Caco-2 (cell line): ENCODE results near the gene WFDC2. TPM values are rescaled to one million over a fixed set of nuclear protein-coding genes. Genes with fewer than 3 reads are reported as not detected.

ENCODE experiments used
- BruUV-seq: library from RNA; stranded (reverse); fragments of 400-500 nt; replicated peaks from 2 replicates; lab custom pipeline; 2021; lab: Mats Ljungman, UMichigan
- CTCF ChIA-PET: fragments of 300-600 bp; sonication (Branson Sonifier 250); formaldehyde crosslinking; loops from one replicate; lab custom pipeline; 2022; ENCODE audit warnings: antibody characterized with exemption; lab: Charles Lee
- POLR2A ChIA-PET: fragments of 300-600 bp; sonication (Branson Sonifier 250); formaldehyde crosslinking; loops from one replicate; lab custom pipeline; 2022; ENCODE audit warnings: antibody characterized with exemption; lab: Charles Lee
- DNase-seq, 2 experiments: peaks; one replicate each; pipeline versions ENCODE4 v3.0.0 to v3.0.0-alpha.2; 2020 to 2022
- H3K27me3 ChIP-seq: replicated peaks from 2 replicates; pipeline ENCODE4 v1.6.0; 2011; ENCODE audit warnings: low read length; ENCODE audit not compliant: control insufficient read depth, insufficient read depth
- H3K36me3 ChIP-seq: 2 replicates; pipeline ENCODE4 v1.5.1; 2011; ENCODE audit warnings: low read length; ENCODE audit not compliant: control insufficient read depth, insufficient read depth
- H3K4me1 ChIP-seq: fragments of 250-450 bp; sonication (Bioruptor Pico); 2 replicates; pipeline ENCODE4 v1.5.1; 2020; ENCODE audit warnings: mild to moderate bottlenecking
- H3K4me3 ChIP-seq: 2 replicates; pipeline ENCODE4 v1.5.1; 2011; ENCODE audit warnings: low read depth, mild to moderate bottlenecking, control low read depth, low read length
- H3K9me3 ChIP-seq: fragments of 250-450 bp; sonication (Bioruptor Pico); 2 replicates; pipeline ENCODE4 v1.5.1; 2020; ENCODE audit warnings: mild to moderate bottlenecking, moderate library complexity
- H3K27ac Mint-ChIP-seq: one replicate; pipeline ENCODE4 v1.8.0; 2022; ENCODE audit warnings: mixed read lengths; ENCODE audit not compliant: unreplicated experiment
- H3K27me3 Mint-ChIP-seq: one replicate; pipeline ENCODE4 v1.8.0; 2022; ENCODE audit warnings: mixed read lengths; ENCODE audit not compliant: insufficient read depth, unreplicated experiment
- H3K36me3 Mint-ChIP-seq: one replicate; pipeline ENCODE4 v1.8.0; 2022; ENCODE audit warnings: mild to moderate bottlenecking, mixed read lengths; ENCODE audit not compliant: insufficient read depth, unreplicated experiment
- H3K4me1 Mint-ChIP-seq: one replicate; pipeline ENCODE4 v1.8.0; 2022; ENCODE audit warnings: low read depth, mixed read lengths; ENCODE audit not compliant: unreplicated experiment
- H3K4me3 Mint-ChIP-seq: one replicate; pipeline ENCODE4 v1.8.0; 2022; ENCODE audit warnings: mild to moderate bottlenecking, moderate library complexity, mixed read lengths; ENCODE audit not compliant: unreplicated experiment
- H3K9me3 Mint-ChIP-seq: one replicate; pipeline ENCODE4 v1.8.0; 2022; ENCODE audit warnings: mixed read lengths; ENCODE audit not compliant: unreplicated experiment
- intact Hi-C: fragments of 100-400 bp; cut with micrococcal nuclease; formaldehyde crosslinking; loops from one replicate; pipeline ENCODE4 v1.10.0; 2022; ENCODE audit not compliant: unreplicated experiment
- total RNA-seq: library from RNA; stranded (reverse); gene quantifications from 2 replicates; pipeline ENCODE4 v1.2.3, GENCODE V29; 2022
- TF ChIP-seq, protein P1 (sequence below), 2 experiments: fragments of 200-600 bp in 1 of 2; IDR thresholded peaks; 1 replicate in 1 of 2; 2 replicates in 1 of 2; pipeline versions ENCODE4 v1.5.1 to v1.8.0; 2011 to 2022; ENCODE audit warnings: antibody characterized with exemption in 1 of 2, control low read depth in 1 of 2, inconsistent platforms in 1 of 2, low read depth in 1 of 2, low read length in 1 of 2, mild to moderate bottlenecking in 1 of 2, moderate library complexity in 1 of 2; ENCODE audit not compliant: insufficient read depth in 1 of 2, severe bottlenecking in 1 of 2, unreplicated experiment in 1 of 2

WFDC2 gene
- total RNA-seq, 1 experiment from 2014 or later = 14.3 TPM

DNA sequence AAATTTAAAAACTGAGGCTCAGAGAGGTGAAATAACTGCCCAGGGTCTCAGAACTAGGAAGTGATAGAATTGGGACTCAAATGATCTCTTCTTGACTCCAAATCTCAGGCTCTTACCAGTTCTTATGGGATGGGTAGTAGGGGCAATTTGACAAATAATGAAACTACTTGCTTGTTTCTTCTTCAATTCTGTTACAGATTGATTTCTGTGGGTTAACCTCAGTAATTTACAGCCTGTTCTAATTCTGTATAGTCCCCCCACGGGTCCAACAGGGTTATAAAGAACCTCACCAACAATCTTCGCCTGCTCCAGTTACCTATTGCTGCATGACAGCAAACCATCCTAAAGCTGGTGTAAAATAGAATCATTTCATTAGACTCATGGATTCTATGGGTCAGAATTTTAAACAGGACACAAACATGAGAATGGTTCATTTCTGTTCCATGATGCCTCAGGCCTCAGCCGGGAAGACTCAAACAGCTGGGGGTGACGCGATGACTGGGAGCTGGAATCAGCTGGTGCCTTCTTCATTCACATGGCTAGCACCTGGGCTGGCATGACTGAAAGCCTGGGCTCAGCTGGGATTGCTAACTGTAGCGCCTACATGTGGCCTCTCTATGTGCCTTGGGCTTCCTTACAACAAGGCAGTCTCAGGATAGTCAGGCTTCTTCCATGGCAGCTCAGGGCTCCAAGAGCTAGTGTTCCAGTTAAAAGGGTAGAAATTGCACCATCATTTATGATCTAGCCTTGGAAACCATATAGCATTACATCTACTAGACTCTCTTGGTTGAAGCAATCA, 6.6 kb upstream of the WFDC2 start:
- POLR2A ChIA-PET = no interaction called here
- H3K36me3 ChIP-seq = no peaks in the 10 kb centered on the region
- Mint-ChIP-seq H3K36me3 (no peaks in the 10 kb centered on the region), H3K9me3 (no peaks in the 10 kb centered on the region), H3K27me3 (peaks cover 3% of the 10 kb centered on the region), H3K4me3 (no peak overlapping the region), H3K27ac (no peak overlapping the region), H3K4me1 (peaks cover under 1% of the 10 kb centered on the region)
- intact Hi-C loops = no loop called here
- no peak for DNase-seq
- peaks cover under 1% of the 10 kb centered on the region; the same call in 1 of the 2 replicates for H3K4me1 ChIP-seq
- TF ChIP-seq, protein P1, sequence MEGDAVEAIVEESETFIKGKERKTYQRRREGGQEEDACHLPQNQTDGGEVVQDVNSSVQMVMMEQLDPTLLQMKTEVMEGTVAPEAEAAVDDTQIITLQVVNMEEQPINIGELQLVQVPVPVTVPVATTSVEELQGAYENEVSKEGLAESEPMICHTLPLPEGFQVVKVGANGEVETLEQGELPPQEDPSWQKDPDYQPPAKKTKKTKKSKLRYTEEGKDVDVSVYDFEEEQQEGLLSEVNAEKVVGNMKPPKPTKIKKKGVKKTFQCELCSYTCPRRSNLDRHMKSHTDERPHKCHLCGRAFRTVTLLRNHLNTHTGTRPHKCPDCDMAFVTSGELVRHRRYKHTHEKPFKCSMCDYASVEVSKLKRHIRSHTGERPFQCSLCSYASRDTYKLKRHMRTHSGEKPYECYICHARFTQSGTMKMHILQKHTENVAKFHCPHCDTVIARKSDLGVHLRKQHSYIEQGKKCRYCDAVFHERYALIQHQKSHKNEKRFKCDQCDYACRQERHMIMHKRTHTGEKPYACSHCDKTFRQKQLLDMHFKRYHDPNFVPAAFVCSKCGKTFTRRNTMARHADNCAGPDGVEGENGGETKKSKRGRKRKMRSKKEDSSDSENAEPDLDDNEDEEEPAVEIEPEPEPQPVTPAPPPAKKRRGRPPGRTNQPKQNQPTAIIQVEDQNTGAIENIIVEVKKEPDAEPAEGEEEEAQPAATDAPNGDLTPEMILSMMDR (IDR thresholded peaks at IDR 0.05; ENCODE audit: insufficient read depth in 1 of 2, low read depth in 1 of 2, low read length in 1 of 2, severe bottlenecking in 1 of 2, unreplicated experiment in 1 of 2) = no peak
- peaks cover 2% of the 10 kb centered on the region for H3K27me3 ChIP-seq
- no peak overlapping the region for H3K4me3 ChIP-seq
- CTCF ChIA-PET = interaction anchor here (0.9 to 1.4 kb wide), 2 partner anchors 26 to 309 kb away, joined by 3 to 6 read pairs; no protein-coding TSS in a partner anchor
- no TSS peak for BruUV-seq
- H3K9me3 ChIP-seq = no peaks in the 10 kb centered on the region

DNA sequence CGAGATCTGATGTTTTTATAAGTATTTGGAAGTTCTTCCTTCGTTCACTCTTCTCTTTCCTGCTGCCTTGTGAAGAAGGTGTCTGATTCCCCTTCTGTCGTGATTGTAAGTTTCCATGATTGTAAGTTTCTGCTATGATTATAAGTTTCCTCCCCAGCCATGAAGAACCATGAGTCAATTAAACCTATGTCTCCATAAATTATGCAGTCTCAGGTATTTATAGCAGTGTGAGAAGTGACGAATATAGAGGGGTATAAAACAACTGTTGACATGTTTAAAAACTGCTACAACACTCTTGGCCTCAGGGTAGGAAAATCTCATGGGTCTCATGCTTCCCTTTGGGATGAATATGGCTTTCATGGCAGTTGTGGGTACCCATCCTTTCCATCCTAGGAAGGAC, 5.8 kb upstream of the WFDC2 start:
- no peak for DNase-seq
- H3K9me3 Mint-ChIP-seq = no peaks in the 10 kb centered on the region
- Histone ChIP-seq H3K4me3 (no peak overlapping the region), H3K4me1 (peaks cover 4% of the 10 kb centered on the region; the same call in 1 of the 2 replicates), H3K36me3 (no peaks in the 10 kb centered on the region), H3K9me3 (no peaks in the 10 kb centered on the region), H3K27me3 (peaks cover 2% of the 10 kb centered on the region)
- intact Hi-C loops = no loop called here
- TF ChIP-seq, protein P1 (IDR thresholded peaks at IDR 0.05; ENCODE audit: insufficient read depth in 1 of 2, low read depth in 1 of 2, low read length in 1 of 2, severe bottlenecking in 1 of 2, unreplicated experiment in 1 of 2) = no peak
- POLR2A ChIA-PET = no interaction called here
- H3K4me1 Mint-ChIP-seq = peaks cover 8% of the 10 kb centered on the region
- H3K4me3 Mint-ChIP-seq = no peak overlapping the region
- no peaks in the 10 kb centered on the region for H3K36me3 Mint-ChIP-seq
- no TSS peak for BruUV-seq
- no peak overlapping the region for H3K27ac Mint-ChIP-seq
- CTCF ChIA-PET = interaction anchor here (0.9 to 1.4 kb wide), 2 partner anchors 27 to 308 kb away, joined by 3 to 6 read pairs; no protein-coding TSS in a partner anchor
- peaks cover 3% of the 10 kb centered on the region for H3K27me3 Mint-ChIP-seq

DNA sequence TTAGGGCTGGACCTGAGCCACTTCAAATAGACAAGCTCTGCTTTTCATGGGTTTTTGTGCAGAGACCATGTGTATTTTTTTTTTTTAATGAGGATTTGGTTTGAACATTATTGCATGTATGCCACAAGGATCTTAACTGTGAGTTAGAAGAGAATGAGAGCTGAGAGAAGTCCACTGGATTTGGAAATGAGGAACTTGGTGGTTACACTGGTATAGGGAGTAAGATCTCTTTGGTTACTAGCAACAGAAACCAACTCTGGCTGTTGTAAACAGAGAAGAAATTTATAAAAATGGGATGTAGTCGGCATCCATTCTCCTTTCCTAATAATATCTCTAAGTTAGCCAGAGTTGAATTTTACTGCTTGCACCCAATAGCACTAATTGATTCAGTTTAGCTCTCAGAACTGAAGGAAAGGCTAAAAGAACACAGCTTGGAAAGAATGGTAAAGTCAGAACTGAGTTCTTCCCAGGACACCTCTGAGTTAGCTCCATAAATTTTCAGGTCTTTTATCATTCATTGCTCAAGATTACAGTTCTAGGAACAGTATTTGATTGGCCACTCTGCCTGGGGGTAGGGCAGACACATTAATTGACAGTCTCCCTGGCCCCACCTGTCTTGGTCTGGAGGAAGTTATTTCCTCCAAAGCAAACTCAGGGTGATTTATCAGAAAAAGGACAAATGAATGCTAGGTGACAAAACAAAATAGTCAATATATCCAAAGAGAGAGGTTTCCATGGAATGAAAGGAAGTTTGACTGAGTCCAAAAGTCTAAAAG, 3.9 kb upstream of the WFDC2 start:
- no peaks in the 10 kb centered on the region for H3K9me3 ChIP-seq
- Mint-ChIP-seq H3K27ac (no peak overlapping the region), H3K27me3 (peaks cover 3% of the 10 kb centered on the region), H3K9me3 (no peaks in the 10 kb centered on the region), H3K4me1 (peaks cover 8% of the 10 kb centered on the region), H3K4me3 (no peak overlapping the region), H3K36me3 (no peaks in the 10 kb centered on the region)
- H3K4me1 ChIP-seq = peaks cover 14% of the 10 kb centered on the region; the same call in 1 of the 2 replicates
- DNase-seq = no peak
- TF ChIP-seq, protein P1 (IDR thresholded peaks at IDR 0.05; ENCODE audit: insufficient read depth in 1 of 2, low read depth in 1 of 2, low read length in 1 of 2, severe bottlenecking in 1 of 2, unreplicated experiment in 1 of 2) = no peak
- ChIA-PET CTCF (interaction anchor here (0.6 to 2.3 kb wide), 13 partner anchors 12 to 306 kb away, joined by 3 to 6 read pairs (median 3); partner anchors contain the start of gene SYS1), POLR2A (interaction anchor here (0.7 kb wide), 1 partner anchor 96 kb away, joined by 3 read pairs; no protein-coding TSS in a partner anchor)
- no peak overlapping the region for H3K4me3 ChIP-seq
- H3K36me3 ChIP-seq = no peaks in the 10 kb centered on the region
- intact Hi-C loops = no loop called here
- no TSS peak for BruUV-seq
- peaks cover 4% of the 10 kb centered on the region for H3K27me3 ChIP-seq
